Endothelial cell of umbilical vein (primary cell): ENCODE measurements around the gene CELF1. TPM values are rescaled to one million over a fixed set of nuclear protein-coding genes. Genes with fewer than 3 reads are reported as not detected.

Experiments
- BruUV-seq: library from RNA; stranded (reverse); fragments of 400-500 nt; replicated peaks from 2 replicates; lab custom pipeline; 2021; lab: Mats Ljungman, UMichigan
- CTCF ChIA-PET: fragments of 300-600, 350-600 bp; sonication (Branson Sonifier 250); formaldehyde crosslinking; loops from one replicate; lab custom pipeline; 2021; ENCODE audit warnings: antibody characterized with exemption, inconsistent platforms; lab: Charles Lee
- POLR2A ChIA-PET: fragments of 300-600, 350-600 bp; sonication (Branson Sonifier 250); formaldehyde crosslinking; loops from one replicate; lab custom pipeline; 2021; ENCODE audit warnings: antibody characterized with exemption, inconsistent platforms; lab: Charles Lee
- DNase-seq: peaks from one replicate; pipeline ENCODE4 v3.0.0-alpha.2; 2011; ENCODE audit warnings: low read depth, low spot score
- FAIRE-seq: peaks from 2 replicates; lab custom pipeline; 2011; peaks lifted over from hg19 to GRCh38; lab: Jason Lieb, UNC
- H2AFZ ChIP-seq: 2 replicates; pipeline ENCODE4 v1.6.0; 2012; ENCODE audit warnings: low read depth, low read length, control low read depth, inconsistent platforms
- H3K27ac ChIP-seq: 2 replicates; pipeline ENCODE4 v1.5.1; 2011; ENCODE audit warnings: low read depth, mild to moderate bottlenecking, control low read depth, low read length, moderate library complexity; ENCODE audit not compliant: insufficient read depth
- H3K27me3 ChIP-seq, 2 experiments: 2 replicates each; pipeline versions ENCODE4 v1.6.0 to v1.6.1; 2011; ENCODE audit warnings: low read length in 2 of 2, mixed read lengths in 1 of 2; ENCODE audit not compliant: control insufficient read depth in 2 of 2, insufficient read depth in 2 of 2
- H3K36me3 ChIP-seq, 2 experiments: 2 replicates in 1 of 2; 3 replicates in 1 of 2; pipeline ENCODE4 v1.5.1; 2011; ENCODE audit warnings: low read length in 2 of 2, mild to moderate bottlenecking in 1 of 2, moderate library complexity in 1 of 2; ENCODE audit not compliant: control insufficient read depth in 2 of 2, insufficient read depth in 2 of 2; ENCODE audit errors: extremely low read depth in 1 of 2
- H3K4me1 ChIP-seq: 3 replicates; pipeline ENCODE4 v1.5.1; 2011; ENCODE audit warnings: mild to moderate bottlenecking, low read length; ENCODE audit not compliant: control insufficient read depth, insufficient read depth; ENCODE audit errors: extremely low read depth
- H3K4me2 ChIP-seq: 2 replicates; pipeline ENCODE4 v1.6.1; 2011; ENCODE audit warnings: low read length, control low read depth, mixed read lengths; ENCODE audit not compliant: insufficient read depth
- H3K4me3 ChIP-seq, 3 experiments: fragments of 200-600 bp in 1 of 3; sonication (generic), shearing (Covaris generic) in 1 of 3; replicated peaks in 1 of 3; 2 replicates each; pipeline ENCODE4 v1.5.1; 2011 to 2016; ENCODE audit warnings: control low read depth in 3 of 3, low read length in 3 of 3, mild to moderate bottlenecking in 2 of 3, inconsistent platforms in 1 of 3, low read depth in 1 of 3, moderate library complexity in 1 of 3; ENCODE audit not compliant: insufficient read depth in 1 of 3
- H3K79me2 ChIP-seq: 2 replicates; pipeline ENCODE4 v1.6.0; 2012; ENCODE audit warnings: low read length, inconsistent platforms; ENCODE audit not compliant: control insufficient read depth, insufficient read depth
- H3K9ac ChIP-seq: replicated peaks from 2 replicates; pipeline ENCODE3; 2011; ENCODE audit warnings: low read length, control low read depth; ENCODE audit not compliant: insufficient read depth; ENCODE audit errors: extremely low read depth
- H3K9me1 ChIP-seq: replicated peaks from 3 replicates; pipeline ENCODE4 v1.6.0; 2011; ENCODE audit warnings: mild to moderate bottlenecking, low read length; ENCODE audit not compliant: control insufficient read depth, insufficient read depth; ENCODE audit errors: extremely low read depth
- H3K9me3 ChIP-seq: replicated peaks from 2 replicates; pipeline ENCODE4 v1.5.1; 2012; ENCODE audit warnings: low read length, inconsistent platforms; ENCODE audit not compliant: control insufficient read depth, insufficient read depth
- H4K20me1 ChIP-seq: replicated peaks from 2 replicates; pipeline ENCODE3; 2011; ENCODE audit warnings: mild to moderate bottlenecking, low read length; ENCODE audit not compliant: control insufficient read depth, insufficient read depth; ENCODE audit errors: extremely low read depth
- CTCF ChIP-seq, 2 donors: IDR thresholded peaks; 1 replicate in 1 of 2; 2 replicates in 1 of 2; pipeline ENCODE4 v1.5.1; 2011; ENCODE audit warnings: low read length in 2 of 2, mild to moderate bottlenecking in 2 of 2, moderate library complexity in 2 of 2, control low read depth in 1 of 2, inconsistent platforms in 1 of 2, low read depth in 1 of 2; ENCODE audit not compliant: insufficient read depth in 1 of 2; ENCODE audit errors: extremely low read depth in 1 of 2
- EZH2 ChIP-seq: IDR thresholded peaks from 2 replicates; pipeline ENCODE4 v1.6.1; 2012; ENCODE audit warnings: borderline replicate concordance, low read depth, mild to moderate bottlenecking, moderate library complexity, low read length, inconsistent platforms; ENCODE audit not compliant: severe bottlenecking
- FOS ChIP-seq: IDR thresholded peaks from 2 replicates; pipeline ENCODE4 v1.6.1; 2011; ENCODE audit warnings: mild to moderate bottlenecking, low read length, moderate library complexity, borderline replicate concordance; ENCODE audit not compliant: insufficient read depth
- GATA2 ChIP-seq: IDR thresholded peaks from 2 replicates; pipeline ENCODE4 v1.7.0; 2011; ENCODE audit warnings: low read depth, mild to moderate bottlenecking, moderate library complexity, mixed read lengths, low read length; ENCODE audit not compliant: insufficient read length, insufficient read depth
- JUN ChIP-seq: IDR thresholded peaks from 2 replicates; pipeline ENCODE4 v1.6.1; 2011; ENCODE audit warnings: borderline replicate concordance, low read depth; ENCODE audit not compliant: insufficient read length, insufficient read depth
- MAX ChIP-seq: IDR thresholded peaks from 2 replicates; pipeline ENCODE4 v1.6.1; 2011; ENCODE audit not compliant: insufficient read depth, insufficient read length
- MYC ChIP-seq: IDR thresholded peaks from one replicate; pipeline ENCODE4 v1.6.1; 2011; ENCODE audit warnings: mild to moderate bottlenecking, low read depth, low read length
- POLR2A ChIP-seq: IDR thresholded peaks from 2 replicates; pipeline ENCODE4 v1.6.1; 2012; ENCODE audit warnings: low read depth, mild to moderate bottlenecking, control low read depth, low read length
- POLR2AphosphoS5 ChIP-seq: IDR thresholded peaks from 2 replicates; pipeline ENCODE4 v1.6.1; 2012; ENCODE audit warnings: low read depth, mild to moderate bottlenecking, control low read depth, low read length, moderate library complexity; ENCODE audit not compliant: insufficient read depth
- dilution Hi-C: fragments of 300-500 bp; cut with MboI; formaldehyde crosslinking; loops from one replicate; pipeline ENCODE4 v1.15.0; 2019; ENCODE audit warnings: low sequenced_read_pairs; ENCODE audit not compliant: extremely low pct_ligation_motif_present
- intact Hi-C: fragments of 100-400 bp; cut with micrococcal nuclease; formaldehyde crosslinking; loops from one replicate; pipeline ENCODE4 v1.10.0; 2022
- polyA plus RNA-seq, 4 experiments: library from polyadenylated mRNA; depleted of rRNA in 3 of 4; stranded (reverse) in 3 of 4; unstranded in 1 of 4; fragments of >200 nt; gene quantifications; 2 replicates each; pipeline versions ENCODE4 v1.2.1 to v1.2.3, GENCODE V29; 2011 to 2012; ENCODE audit warnings: missing spikeins in 1 of 4
- total RNA-seq: library from RNA; stranded (reverse); gene quantifications from 2 replicates; pipeline ENCODE4 v1.2.3, GENCODE V29; 2021

Gene CELF1
- total and polyA plus RNA-seq, 2 donors (not counting 3 experiments of a cell fraction or from before 2014, with no cell fraction given) = 66.3 to 120 TPM

- no peaks in the 10 kb centered on the region for H3K9me1 ChIP-seq
- no peaks in the 10 kb centered on the region for H3K36me3 ChIP-seq
- intact Hi-C loops (no loop called here), dilution Hi-C loops (no loop called here)
- FAIRE-seq (no peak), DNase-seq (no peak)
- H3K27me3 ChIP-seq = no peaks in the 10 kb centered on the region
- TF ChIP-seq MYC = no peak
- TF ChIP-seq FOS = no peak
- no peak for TF ChIP-seq GATA2
- TF ChIP-seq EZH2 = no peak
- TF ChIP-seq POLR2AphosphoS5 = no peak
- no peak for TF ChIP-seq POLR2A
- no peak for TF ChIP-seq MAX
- TF ChIP-seq CTCF (IDR thresholded peaks at IDR 0.05; ENCODE audit: extremely low read depth in 1 of 2, insufficient read depth in 1 of 2, low read depth in 1 of 2, low read length in 2 of 2) = no peak
- TF ChIP-seq JUN = no peak
- no peak overlapping the region for H3K4me2 ChIP-seq
- H3K4me1 ChIP-seq = no peaks in the 10 kb centered on the region
- no peak overlapping the region for H2AFZ ChIP-seq
- POLR2A ChIA-PET = no interaction called here
- no peaks in the 10 kb centered on the region for H4K20me1 ChIP-seq
- no peak overlapping the region for H3K4me3 ChIP-seq
- CTCF ChIA-PET = no interaction called here
- no peaks in the 10 kb centered on the region for H3K9me3 ChIP-seq
- H3K27ac ChIP-seq = no peak overlapping the region
- no peak overlapping the region for H3K9ac ChIP-seq
- no TSS peak for BruUV-seq
- no peaks in the 10 kb centered on the region for H3K79me2 ChIP-seq
Measured at GRCh38 chr11:47436726-47437125, 116.2 kb downstream of the CELF1 start.
